Putamen (tissue), 1 donor: ENCODE measurements around the gene ABCA3.

ENCODE experiments used
- DNase-seq: peaks from one replicate; pipeline ENCODE4 v3.0.0-alpha.2; 2016; ENCODE audit warnings: low spot score

ABCA3 gene

DNA sequence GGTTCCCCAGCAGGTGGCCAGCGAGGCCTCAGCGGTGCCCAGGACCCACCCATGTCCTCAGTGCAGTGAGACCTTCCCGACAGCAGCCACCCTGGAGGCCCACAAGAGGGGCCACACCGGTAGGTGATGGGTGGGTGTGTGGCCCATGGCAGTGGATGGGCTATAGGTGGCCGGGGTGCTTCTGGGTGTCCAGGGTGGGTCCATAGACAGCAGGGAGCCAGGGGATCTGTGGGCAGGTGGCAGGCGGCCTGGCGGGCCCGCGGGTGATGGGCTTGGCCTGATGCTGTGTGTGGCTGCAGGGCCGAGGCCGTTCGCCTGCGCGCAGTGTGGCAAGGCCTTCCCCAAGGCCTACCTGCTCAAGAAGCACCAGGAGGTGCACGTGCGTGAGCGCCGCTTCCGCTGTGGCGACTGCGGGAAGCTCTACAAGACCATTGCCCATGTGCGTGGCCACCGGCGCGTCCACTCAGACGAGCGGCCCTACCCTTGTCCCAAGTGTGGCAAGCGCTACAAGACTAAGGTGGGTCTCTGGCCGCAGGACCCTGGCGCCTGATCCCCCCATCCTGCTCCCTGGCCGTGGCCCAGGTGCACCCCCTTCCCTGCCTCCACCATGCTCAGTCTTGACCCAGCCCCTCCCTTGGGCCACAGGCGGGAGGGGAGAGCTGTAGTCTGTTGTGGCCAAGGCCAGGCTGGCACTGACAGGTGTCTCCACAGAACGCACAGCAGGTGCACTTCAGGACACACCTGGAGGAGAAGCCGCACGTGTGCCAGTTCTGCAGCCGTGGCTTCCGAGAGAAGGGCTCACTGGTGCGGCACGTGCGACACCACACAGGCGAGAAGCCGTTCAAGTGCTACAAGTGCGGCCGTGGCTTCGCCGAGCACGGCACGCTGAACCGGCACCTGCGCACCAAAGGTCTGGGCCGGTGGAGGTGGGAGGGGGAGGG lies 106.4 kb downstream of the ABCA3 start:
- DNase-seq, result no peak

GRCh38 chr16:2233046-2233775 lies 107.3 kb downstream of the ABCA3 start:
- DNase-seq, result no peak

- no peak for DNase-seq
Observed at GRCh38 chr16:2232094-2232990, 108.2 kb downstream of the ABCA3 start.

GRCh38 chr16:2231016-2231931 lies 109.3 kb downstream of the ABCA3 start:
- no peak for DNase-seq

GRCh38 chr16:2230376-2230775 lies 110.2 kb downstream of the ABCA3 start:
- no peak for DNase-seq

DNA sequence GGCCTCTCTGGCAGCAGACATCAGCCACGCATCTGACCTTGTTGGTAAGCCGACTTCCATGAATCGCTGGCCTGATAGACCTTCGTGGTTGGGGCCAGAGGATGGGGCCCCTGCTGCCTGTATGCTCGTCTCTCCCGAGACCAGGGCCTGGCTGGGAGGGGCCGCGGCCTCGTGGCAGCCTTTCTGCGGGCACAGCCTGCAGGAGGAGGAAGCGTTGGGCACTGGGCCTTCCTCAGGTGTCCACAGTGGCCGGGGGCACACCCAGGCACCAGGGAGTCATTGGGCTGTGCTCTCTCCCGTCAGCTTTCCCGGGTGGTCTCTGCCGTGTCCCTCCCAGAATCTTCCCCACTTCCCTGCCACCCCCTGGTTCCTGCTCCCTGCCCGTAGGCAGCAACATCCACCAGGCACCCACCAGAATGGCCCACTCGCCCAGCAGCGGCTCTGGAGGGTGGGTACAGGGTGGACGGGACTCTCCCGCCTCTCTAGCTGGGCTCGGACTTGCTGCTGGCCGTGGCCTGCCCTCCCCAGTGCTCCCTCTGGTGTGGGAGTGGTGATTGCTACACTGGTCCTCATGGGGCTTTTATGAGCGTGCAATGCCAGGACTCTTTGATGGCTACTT lies 110.8 kb downstream of the ABCA3 start:
- no peak for DNase-seq

DNA sequence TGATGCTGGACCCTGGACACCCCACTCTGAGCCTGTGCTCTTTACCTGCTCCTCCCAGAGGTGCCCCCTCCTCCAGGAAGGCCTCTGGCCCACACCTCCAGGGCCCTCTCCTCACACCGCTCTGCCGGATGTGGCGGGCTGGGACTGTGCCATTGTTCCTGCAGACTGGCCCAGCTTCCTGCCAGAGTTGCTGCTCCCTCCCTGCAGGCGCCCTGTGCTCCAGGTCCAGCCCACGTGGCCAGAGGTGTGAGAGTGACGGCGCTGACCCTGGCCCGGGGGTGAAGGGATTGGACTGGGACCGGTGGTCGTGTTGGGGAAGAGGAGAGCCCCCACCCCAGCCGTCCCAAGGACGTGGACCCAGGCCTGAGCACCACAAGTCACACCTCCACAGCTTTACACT lies 111.4 kb downstream of the ABCA3 start:
- no peak for DNase-seq

DNA sequence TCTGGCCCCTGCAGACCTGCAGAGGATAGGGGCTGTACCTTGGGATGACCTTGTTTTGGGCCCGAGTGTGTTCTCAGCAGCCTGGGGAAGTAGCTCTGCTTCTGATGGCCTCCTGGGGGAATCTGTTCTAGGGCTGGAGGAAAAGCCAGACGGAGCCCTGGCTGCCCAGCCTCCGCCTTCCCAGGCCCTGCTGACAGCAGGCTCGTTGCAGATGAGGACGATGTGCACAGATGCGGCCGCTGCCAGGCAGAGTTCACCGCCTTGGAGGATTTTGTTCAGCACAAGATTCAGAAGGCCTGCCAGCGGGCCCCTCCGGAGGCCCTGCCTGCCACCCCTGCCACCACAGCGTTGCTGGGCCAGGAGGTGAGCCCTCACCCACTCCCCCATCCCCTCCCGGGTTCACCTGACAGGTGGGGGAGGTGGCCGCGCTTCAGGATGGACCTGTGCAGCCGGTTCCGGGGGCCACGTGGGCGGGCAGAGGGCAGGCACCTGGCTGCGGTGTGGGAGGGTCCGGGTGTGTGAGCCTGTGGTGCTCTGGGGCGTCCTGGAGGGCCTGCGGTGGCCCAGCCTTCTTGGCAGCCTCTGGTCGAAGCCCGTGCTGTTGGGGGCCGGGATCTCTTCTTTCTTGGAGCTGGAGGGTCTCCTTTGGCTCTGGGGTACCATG lies 112.2 kb downstream of the ABCA3 start:
- no peak for DNase-seq

- DNase-seq, result no peak
Observed at GRCh38 chr16:2226918-2227317, 113.6 kb downstream of the ABCA3 start.

- DNase-seq, result no peak
Observed at GRCh38 chr16:2226245-2226793, 114.2 kb downstream of the ABCA3 start.
